ENCODE results near the gene ZSCAN20. TPM values are rescaled to one million over a fixed set of nuclear protein-coding genes. Genes with fewer than 3 reads are reported as not detected.

ZSCAN20 gene
- total and polyA plus RNA-seq, 2 of the 4 experiments (the other 2 are of a cell fraction): 2.1 to 11.1 TPM

DNA sequence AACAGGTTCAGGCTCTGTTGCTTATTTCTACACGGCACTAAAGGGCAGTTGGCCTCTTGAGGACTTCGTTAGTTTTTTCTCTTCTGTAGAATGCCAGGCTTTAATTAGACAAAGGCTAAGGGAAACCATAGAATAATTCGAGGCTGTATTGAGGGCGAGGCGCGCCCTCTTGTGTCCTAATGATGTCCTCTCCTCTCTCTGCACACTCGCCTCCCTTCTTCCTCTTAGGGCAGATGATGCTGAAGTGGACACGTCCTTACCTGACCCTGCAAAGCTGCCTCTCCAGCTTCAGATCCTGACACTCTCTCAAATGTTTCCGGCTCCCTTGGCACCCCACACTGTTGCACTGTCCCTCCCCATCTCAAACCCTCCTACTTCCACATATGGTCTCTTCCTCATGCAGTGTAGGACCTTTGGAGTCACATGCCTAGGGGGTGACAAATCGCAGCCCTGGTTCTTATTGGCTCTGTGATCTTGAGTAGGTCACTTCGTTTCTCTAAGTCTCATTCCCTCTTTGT lies 1.9 kb upstream of the ZSCAN20 start:
- Histone ChIP-seq H3K27me3 (ENCODE audit: control insufficient read depth, insufficient read depth, low read length) (no peaks in the 10 kb centered on the region), H3K4ac (ENCODE audit: low read depth, low read length) (peak overlapping the region; percentile 70), H3K79me1 (ENCODE audit: low read depth in 1 of 2, low read length in 2 of 2) (peaks cover 17 to 27% of the 10 kb centered on the region in 2 experiments), H3K4me2 (ENCODE audit: low read depth, low read length) (peak overlapping the region; percentile 46), H4K91ac (ENCODE audit: insufficient read depth, low read depth, low read length) (0 out of 2 replicates have a peak overlapping the region, but pooled peaks have one; percentile 3), H2BK20ac (ENCODE audit: low read depth, low read length) (peak overlapping the region; percentile 76; the same call in 1 of the 2 replicates), H3K23ac (ENCODE audit: low read depth, low read length) (no peak overlapping the region), H2BK5ac (ENCODE audit: low read depth, low read length, poor library complexity, severe bottlenecking) (peak overlapping the region; percentile 72), H2BK120ac (ENCODE audit: low read depth, low read length) (peak overlapping the region; percentile 65), H2AK9ac (replicated peaks; ENCODE audit: low read depth, low read length, poor library complexity) (peak overlapping the region; percentile 38), H3K4me1 (ENCODE audit: control insufficient read depth, insufficient read depth, low read length) (peaks cover 16% of the 10 kb centered on the region), H3K9me3 (ENCODE audit: control insufficient read depth, insufficient read depth, low read length) (no peaks in the 10 kb centered on the region), H2BK15ac (ENCODE audit: low read depth, low read length) (peak overlapping the region; percentile 55; the same call in 1 of the 3 replicates), H2AFZ (replicated peaks; ENCODE audit: low read length, poor library complexity) (peak overlapping the region; percentile 93), H4K5ac (ENCODE audit: low read depth, low read length) (peak overlapping the region; percentile 58), H3K9me1 (ENCODE audit: insufficient read depth, low read length) (peaks cover 27% of the 10 kb centered on the region), H2AK5ac (ENCODE audit: low read depth, low read length) (peak overlapping the region; percentile 29; the same call in 1 of the 2 replicates), H3K27ac (ENCODE audit: insufficient read depth, low read length) (peak overlapping the region; percentile 58), H3K18ac (ENCODE audit: low read depth, low read length) (peak overlapping the region; percentile 35), H4K8ac (ENCODE audit: low read depth in 2 of 2, low read length in 2 of 2) (peak overlapping the region in 1 of 2 experiments; percentile 74; a peak in 1 of 4 replicates), H3K9ac (ENCODE audit: low read depth, low read length) (peak overlapping the region; percentile 41; the same call in 1 of the 2 replicates), H3K36me3 (ENCODE audit: control insufficient read depth, insufficient read depth, low read length) (no peaks in the 10 kb centered on the region), H3K14ac (replicated peaks; ENCODE audit: low read depth, low read length) (peak overlapping the region; percentile 46; the same call in 1 of the 2 replicates), H3K56ac (ENCODE audit: extremely low read depth, insufficient read depth, low read length) (no peak overlapping the region), H3K4me3 (ENCODE audit: insufficient read depth, low read depth, low read length) (no peak overlapping the region), H4K20me1 (ENCODE audit: insufficient read depth, low read length) (no peaks in the 10 kb centered on the region)
- peak; percentile 88 for DNase-seq
- peak; percentile 73 for ATAC-seq (ENCODE audit: low read depth)
- CTCF ChIA-PET: interaction anchor here (0.6 to 3.1 kb wide), 7 partner anchors 12 to 175 kb away, joined by 3 to 26 read pairs (median 8); no protein-coding TSS in a partner anchor
- no TSS peak for BruUV-seq (replicated peaks)
- in situ Hi-C loops (cut with MboI; ENCODE audit: low sequenced_read_pairs): no loop called here
- TF ChIP-seq BHLHE40 (IDR thresholded peaks at IDR 0.05; ENCODE audit: low read depth, low read length) (no peak; the same call in 1 of the 2 replicates), USF2 (IDR thresholded peaks at IDR 0.05; ENCODE audit: low read depth, low read length) (peak; percentile 74), RFX5 (IDR thresholded peaks at IDR 0.05; ENCODE audit: low read depth, low read length) (no peak), CEBPB (IDR thresholded peaks at IDR 0.05; ENCODE audit: low read depth, low read length) (no peak; the same call in 1 of the 2 replicates), MAFK (IDR thresholded peaks at IDR 0.05; ENCODE audit: low read depth, low read length) (no peak), FOS (IDR thresholded peaks at IDR 0.05; ENCODE audit: low read depth, low read length) (no peak), POLR2A (IDR thresholded peaks at IDR 0.05; ENCODE audit: low read depth, low read length) (0 out of 2 replicates have a peak, but pooled peaks have one; percentile 24), SMC3 (IDR thresholded peaks at IDR 0.05; ENCODE audit: low read depth, low read length) (peak; percentile 88), NFE2L2 (IDR thresholded peaks at IDR 0.05; ENCODE audit: low read depth, low read length) (no peak), RAD21 (IDR thresholded peaks at IDR 0.05; ENCODE audit: low read length) (peak; percentile 97)
- TF ChIP-seq, protein P1, sequence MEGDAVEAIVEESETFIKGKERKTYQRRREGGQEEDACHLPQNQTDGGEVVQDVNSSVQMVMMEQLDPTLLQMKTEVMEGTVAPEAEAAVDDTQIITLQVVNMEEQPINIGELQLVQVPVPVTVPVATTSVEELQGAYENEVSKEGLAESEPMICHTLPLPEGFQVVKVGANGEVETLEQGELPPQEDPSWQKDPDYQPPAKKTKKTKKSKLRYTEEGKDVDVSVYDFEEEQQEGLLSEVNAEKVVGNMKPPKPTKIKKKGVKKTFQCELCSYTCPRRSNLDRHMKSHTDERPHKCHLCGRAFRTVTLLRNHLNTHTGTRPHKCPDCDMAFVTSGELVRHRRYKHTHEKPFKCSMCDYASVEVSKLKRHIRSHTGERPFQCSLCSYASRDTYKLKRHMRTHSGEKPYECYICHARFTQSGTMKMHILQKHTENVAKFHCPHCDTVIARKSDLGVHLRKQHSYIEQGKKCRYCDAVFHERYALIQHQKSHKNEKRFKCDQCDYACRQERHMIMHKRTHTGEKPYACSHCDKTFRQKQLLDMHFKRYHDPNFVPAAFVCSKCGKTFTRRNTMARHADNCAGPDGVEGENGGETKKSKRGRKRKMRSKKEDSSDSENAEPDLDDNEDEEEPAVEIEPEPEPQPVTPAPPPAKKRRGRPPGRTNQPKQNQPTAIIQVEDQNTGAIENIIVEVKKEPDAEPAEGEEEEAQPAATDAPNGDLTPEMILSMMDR (conservative IDR thresholded peaks at IDR 0.05; ENCODE audit: low read depth, low read length): peak; percentile 95
- dilution Hi-C loops (cut with HindIII; ENCODE audit: low sequenced_read_pairs, unreplicated experiment): no loop called here
- POLR2A ChIA-PET (ENCODE audit: unreplicated experiment): no interaction called here
- WGBS, 2 experiments (ENCODE audit: extremely low coverage in 2 of 2, insufficient read length in 1 of 2): no CpG with 5 or more reads among the region's 11 CpGs
- intact Hi-C loops (cut with micrococcal nuclease): loop anchor here (1.0 to 5.0 kb wide), 6 partner anchors 103 to 343 kb away; partner anchors contain the start of gene TRIM62

Data from IMR-90 (cell line).